GM23248 (cell line): ENCODE measurements around the gene SCAMP4. TPM values are rescaled to one million over a fixed set of nuclear protein-coding genes. Genes with fewer than 3 reads are reported as not detected.

ENCODE experiments used
- DNase-seq: peaks from one replicate; pipeline ENCODE4 v3.0.0-alpha.2; 2015
- H2AFZ ChIP-seq: fragments of 200-600 bp; sonication (generic); 2 replicates; pipeline ENCODE4 v1.6.1; 2016; ENCODE audit warnings: antibody characterized with exemption
- H3F3A ChIP-seq: fragments of 200-600 bp; sonication (generic); 2 replicates; pipeline ENCODE4 v1.6.1; 2016; ENCODE audit warnings: mild to moderate bottlenecking, antibody characterized with exemption, mixed run types; ENCODE audit not compliant: insufficient read depth
- H3K27ac ChIP-seq: fragments of 200-600 bp; sonication (generic); 2 replicates; pipeline ENCODE4 v1.5.1; 2016; ENCODE audit warnings: mild to moderate bottlenecking
- H3K27me3 ChIP-seq: fragments of 200-600 bp; sonication (generic); replicated peaks from 2 replicates; pipeline ENCODE4 v1.6.1; 2016; ENCODE audit warnings: mild to moderate bottlenecking; ENCODE audit not compliant: insufficient read depth
- H3K36me3 ChIP-seq: fragments of 200-600 bp; sonication (generic); 2 replicates; pipeline ENCODE4 v1.6.1; 2016; ENCODE audit warnings: low read depth, mild to moderate bottlenecking
- H3K4me1 ChIP-seq: fragments of 200-600 bp; sonication (generic); 2 replicates; pipeline ENCODE4 v1.6.1; 2016; ENCODE audit warnings: mild to moderate bottlenecking; ENCODE audit not compliant: insufficient read depth
- H3K4me2 ChIP-seq: fragments of 200-600 bp; sonication (generic); one replicate; pipeline ENCODE4 v1.6.1; 2016; ENCODE audit warnings: mild to moderate bottlenecking; ENCODE audit not compliant: unreplicated experiment
- H3K4me3 ChIP-seq: fragments of 200-600 bp; sonication (generic); 2 replicates; pipeline ENCODE4 v1.5.1; 2016; ENCODE audit warnings: mild to moderate bottlenecking
- H3K79me2 ChIP-seq: fragments of 200-600 bp; sonication (generic); 2 replicates; pipeline ENCODE4 v1.6.1; 2016; ENCODE audit warnings: mild to moderate bottlenecking; ENCODE audit not compliant: insufficient read depth
- H3K9ac ChIP-seq: fragments of 200-600 bp; sonication (generic); 2 replicates; pipeline ENCODE4 v1.6.1; 2016; ENCODE audit warnings: mild to moderate bottlenecking
- H3K9me2 ChIP-seq: fragments of 200-600 bp; sonication (generic); 2 replicates; pipeline ENCODE4 v1.6.1; 2016; ENCODE audit warnings: mixed run types, mild to moderate bottlenecking, moderate library complexity; ENCODE audit not compliant: insufficient read depth
- H3K9me3 ChIP-seq: fragments of 200-600 bp; sonication (generic); one replicate; pipeline ENCODE4 v1.6.1; 2017; ENCODE audit warnings: low read depth
- H4K20me1 ChIP-seq: fragments of 200-600 bp; sonication (generic); 2 replicates; pipeline ENCODE4 v1.6.0; 2016; ENCODE audit not compliant: insufficient read depth
- EZH2 ChIP-seq: fragments of 200-600 bp; sonication (generic); IDR thresholded peaks from 2 replicates; pipeline ENCODE4 v1.6.1; 2018; ENCODE audit warnings: antibody characterized with exemption, mild to moderate bottlenecking; ENCODE audit not compliant: insufficient read depth, poor library complexity, severe bottlenecking
- EZH2phosphoT487 ChIP-seq: fragments of 200-600 bp; sonication (generic); IDR thresholded peaks from 2 replicates; pipeline ENCODE4 v1.6.1; 2018; ENCODE audit warnings: antibody characterized with exemption, moderate library complexity, mild to moderate bottlenecking, low read depth; ENCODE audit not compliant: insufficient read depth
- WGBS, 2 experiments: methylation state at CpG; one replicate each; pipeline ENCODE4 v1.1.6; 2015 to 2017; ENCODE audit warnings: low lambda C conversion rate in 2 of 2, low coverage in 1 of 2; ENCODE audit errors: missing lambda C conversion rate in 2 of 2; 5-methylcytosine and 5-hydroxymethylcytosine counted together
- in situ Hi-C: fragments of 300-500 bp; cut with MboI; formaldehyde crosslinking; loops from 2 replicates; pipeline ENCODE4 v1.15.0; 2020
- polyA plus RNA-seq: library from polyadenylated mRNA; unstranded; fragments of >200 nt; fragmentation: Nextera tagmentation; extraction: Ambion mirVana; gene quantifications from 2 replicates; pipeline ENCODE4 v1.2.1, GENCODE V29; 2016
- total RNA-seq: library from RNA; depleted of rRNA; stranded (reverse); fragments of >200 nt; shearing (Covaris generic); gene quantifications from 2 replicates; pipeline ENCODE4 v1.2.3, GENCODE V29; 2014

Gene SCAMP4
- total and polyA plus RNA-seq, 2 experiments from 2014 or later = 73.9 to 110 TPM

GRCh38 chr19:1857648-1858326 is 47.4 kb upstream of the SCAMP4 start:
- H4K20me1 ChIP-seq = no peaks in the 10 kb centered on the region
- DNase-seq = no peak
- in situ Hi-C loops = no loop called here
- 0 out of 2 replicates have a peak overlapping the region, but pooled peaks have one; percentile 2 for H2AFZ ChIP-seq
- no peaks in the 10 kb centered on the region for H3K9me2 ChIP-seq
- H3F3A ChIP-seq = peaks cover 9% of the 10 kb centered on the region; the same call in 1 of the 2 replicates
- peak overlapping the region; percentile 66 for H3K4me3 ChIP-seq
- peaks cover 39% of the 10 kb centered on the region for H3K4me1 ChIP-seq
- TF ChIP-seq EZH2phosphoT487 = no peak
- no peak for TF ChIP-seq EZH2
- H3K9me3 ChIP-seq = no peaks in the 10 kb centered on the region
- no peaks in the 10 kb centered on the region for H3K27me3 ChIP-seq
- H3K79me2 ChIP-seq = peaks cover 97% of the 10 kb centered on the region
- peak overlapping the region; percentile 93 for H3K27ac ChIP-seq
- H3K4me2 ChIP-seq = peak overlapping the region; percentile 74
- 53 to 88% methylated on average over 5 to 16 of the region's 16 CpGs for whole genome bisulfite sequencing, 2 experiments
- H3K9ac ChIP-seq = peak overlapping the region; percentile 87
- no peaks in the 10 kb centered on the region for H3K36me3 ChIP-seq

- Histone ChIP-seq H3K36me3 (no peaks in the 10 kb centered on the region), H3K27me3 (no peaks in the 10 kb centered on the region), H4K20me1 (no peaks in the 10 kb centered on the region), H3K4me3 (no peak overlapping the region), H3K27ac (no peak overlapping the region), H3F3A (peaks cover 9% of the 10 kb centered on the region; the same call in 1 of the 2 replicates), H3K4me2 (no peak overlapping the region), H3K4me1 (peaks cover 39% of the 10 kb centered on the region), H3K9ac (no peak overlapping the region), H3K79me2 (peaks cover 89% of the 10 kb centered on the region), H2AFZ (no peak overlapping the region), H3K9me3 (no peaks in the 10 kb centered on the region), H3K9me2 (no peaks in the 10 kb centered on the region)
- DNase-seq = no peak
- TF ChIP-seq EZH2phosphoT487 (no peak), EZH2 (no peak)
- WGBS, 2 experiments = 69 to 71% methylated on average over 9 to 10 of the region's 10 CpGs
- in situ Hi-C loops = no loop called here
Observed at GRCh38 chr19:1858412-1859081, 46.7 kb upstream of the SCAMP4 start.

GRCh38 chr19:1859331-1859781 is 45.8 kb upstream of the SCAMP4 start:
- in situ Hi-C loops = no loop called here
- H3K4me3 ChIP-seq = peak overlapping the region; percentile 91
- no peaks in the 10 kb centered on the region for H4K20me1 ChIP-seq
- no peak for DNase-seq
- no peaks in the 10 kb centered on the region for H3K27me3 ChIP-seq
- no peaks in the 10 kb centered on the region for H3K36me3 ChIP-seq
- peaks cover 81% of the 10 kb centered on the region for H3K79me2 ChIP-seq
- WGBS, 2 experiments = 62 to 66% methylated on average over 9 to 18 of the region's 18 CpGs
- H3K27ac ChIP-seq = peak overlapping the region; percentile 72
- no peaks in the 10 kb centered on the region for H3K9me3 ChIP-seq
- H3F3A ChIP-seq = peaks cover 9% of the 10 kb centered on the region; the same call in 1 of the 2 replicates
- H3K4me2 ChIP-seq = peak overlapping the region; percentile 87
- no peak overlapping the region for H2AFZ ChIP-seq
- peak overlapping the region; percentile 90 for H3K9ac ChIP-seq
- no peak for TF ChIP-seq EZH2
- no peak for TF ChIP-seq EZH2phosphoT487
- no peaks in the 10 kb centered on the region for H3K9me2 ChIP-seq
- peaks cover 37% of the 10 kb centered on the region for H3K4me1 ChIP-seq

DNA sequence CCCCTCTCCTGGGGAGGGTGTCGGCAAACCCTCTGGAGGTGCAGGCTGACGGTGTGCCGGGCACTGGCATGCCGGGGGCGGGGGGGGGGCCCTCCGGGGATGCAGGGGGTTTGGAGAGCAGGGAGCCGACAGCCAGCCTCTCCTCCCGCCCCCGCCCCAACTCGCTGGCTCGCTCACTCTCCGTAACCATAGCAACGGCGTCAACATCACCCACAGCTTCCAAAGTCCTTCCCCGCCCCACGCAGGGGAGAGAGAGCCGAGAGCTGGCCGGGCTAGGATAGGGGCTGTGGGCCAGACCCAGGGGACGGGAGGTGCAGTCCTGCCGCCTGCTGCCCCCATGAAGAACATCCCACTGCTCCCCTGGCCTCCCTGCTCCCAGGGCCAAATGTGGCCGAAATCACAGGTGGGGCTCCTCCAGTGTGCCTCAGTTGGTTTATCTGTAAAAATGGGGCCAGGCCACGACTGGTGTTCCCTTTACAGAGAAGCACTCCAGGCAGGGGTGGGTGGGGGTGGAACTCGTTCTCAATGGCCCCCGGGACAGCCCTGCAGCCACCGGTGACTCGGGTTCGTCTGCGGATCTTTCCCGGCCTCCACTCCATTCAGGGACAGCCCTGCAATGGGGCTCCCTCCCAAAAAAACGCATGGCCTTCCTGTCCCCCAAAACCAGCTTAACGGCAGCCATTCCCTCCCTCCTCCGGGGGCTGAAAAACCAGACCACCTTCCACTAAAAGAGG is 45.0 kb upstream of the SCAMP4 start:
- H3K9ac ChIP-seq = peak overlapping the region; percentile 90
- no peaks in the 10 kb centered on the region for H3K9me2 ChIP-seq
- no peak overlapping the region for H2AFZ ChIP-seq
- DNase-seq = peak; percentile 96
- WGBS, 2 experiments = 4% methylated on average over 19 to 29 of the region's 32 CpGs
- no peaks in the 10 kb centered on the region for H4K20me1 ChIP-seq
- peak overlapping the region; percentile 87 for H3K4me2 ChIP-seq
- in situ Hi-C loops = no loop called here
- peaks cover 28% of the 10 kb centered on the region for H3K4me1 ChIP-seq
- peak overlapping the region; percentile 72 for H3K27ac ChIP-seq
- peaks cover 77% of the 10 kb centered on the region for H3K79me2 ChIP-seq
- no peaks in the 10 kb centered on the region for H3K9me3 ChIP-seq
- TF ChIP-seq EZH2 (no peak), EZH2phosphoT487 (no peak)
- peaks cover 9% of the 10 kb centered on the region; the same call in 1 of the 2 replicates for H3F3A ChIP-seq
- H3K27me3 ChIP-seq = no peaks in the 10 kb centered on the region
- no peaks in the 10 kb centered on the region for H3K36me3 ChIP-seq
- H3K4me3 ChIP-seq = peak overlapping the region; percentile 91
